Common myeloid progenitor, CD34-positive (primary cell): ENCODE data around the gene MGLL.

Experiments
- CTCF ChIA-PET: fragments of 350-600 bp; sonication (Branson Sonifier 250); formaldehyde crosslinking; loops from one replicate; lab custom pipeline; 2021; ENCODE audit warnings: antibody characterized with exemption; lab: Charles Lee
- POLR2A ChIA-PET: fragments of 350-600 bp; sonication (Branson Sonifier 250); formaldehyde crosslinking; loops from one replicate; lab custom pipeline; 2021; ENCODE audit warnings: antibody characterized with exemption; lab: Charles Lee
- DNase-seq, 3 donors: peaks; one replicate each; pipeline versions ENCODE4 v3.0.0 to v3.0.0-alpha.2; 2013
- H3K27ac ChIP-seq, 2 experiments: 1 replicate in 1 of 2; 2 replicates in 1 of 2; pipeline ENCODE4 v1.7.0; 2013; ENCODE audit warnings: inconsistent platforms in 2 of 2, low read length in 2 of 2, mild to moderate bottlenecking in 2 of 2, low read depth in 1 of 2, moderate library complexity in 1 of 2; ENCODE audit not compliant: severe bottlenecking in 2 of 2, insufficient read depth in 1 of 2, poor library complexity in 1 of 2
- H3K27me3 ChIP-seq, 5 experiments: replicated peaks in 2 of 5; 1 replicate in 3 of 5; 2 replicates in 2 of 5; pipeline versions ENCODE4 v1.6.1 to v1.7.0; 2013; ENCODE audit warnings: low read length in 4 of 5, mild to moderate bottlenecking in 2 of 5, moderate library complexity in 2 of 5, inconsistent platforms in 1 of 5; ENCODE audit not compliant: insufficient read depth in 5 of 5, control insufficient read depth in 4 of 5
- H3K36me3 ChIP-seq, 4 experiments: 1 replicate in 2 of 4; 2 replicates in 2 of 4; pipeline versions ENCODE4 v1.6.1 to v1.7.0; 2013; ENCODE audit warnings: low read length in 3 of 4, control low read depth in 1 of 4, mild to moderate bottlenecking in 1 of 4; ENCODE audit not compliant: control insufficient read depth in 4 of 4, insufficient read depth in 4 of 4
- H3K4me1 ChIP-seq, 4 experiments: 1 replicate in 3 of 4; 2 replicates in 1 of 4; pipeline versions ENCODE4 v1.6.1 to v1.7.1; 2013; ENCODE audit warnings: low read length in 3 of 4, mild to moderate bottlenecking in 3 of 4, control low read depth in 1 of 4, inconsistent platforms in 1 of 4, moderate library complexity in 1 of 4; ENCODE audit not compliant: control insufficient read depth in 4 of 4, insufficient read depth in 4 of 4; ENCODE audit errors: control extremely low read depth in 1 of 4
- H3K4me3 ChIP-seq, 7 experiments: 1 replicate in 4 of 7; 2 replicates in 3 of 7; pipeline versions ENCODE4 v1.5.1 to v1.7.0; 2013; ENCODE audit warnings: mild to moderate bottlenecking in 7 of 7, low read length in 6 of 7, moderate library complexity in 6 of 7, inconsistent platforms in 2 of 7, low read depth in 2 of 7, control low read depth in 1 of 7; ENCODE audit not compliant: insufficient read depth in 4 of 7, control insufficient read depth in 1 of 7; ENCODE audit errors: extremely low read depth in 1 of 7
- H3K9me3 ChIP-seq, 5 experiments: 1 replicate in 4 of 5; 2 replicates in 1 of 5; pipeline versions ENCODE4 v1.6.1 to v1.7.1; 2013; ENCODE audit warnings: low read length in 4 of 5, mild to moderate bottlenecking in 2 of 5, inconsistent platforms in 1 of 5, low read depth in 1 of 5, moderate library complexity in 1 of 5; ENCODE audit not compliant: control insufficient read depth in 4 of 5, insufficient read depth in 2 of 5; ENCODE audit errors: control extremely low read depth in 1 of 5
- WGBS: methylation state at CpG from one replicate; pipeline ENCODE4 v1.1.5; 2013; ENCODE audit not compliant: insufficient coverage; 5-methylcytosine and 5-hydroxymethylcytosine counted together

MGLL gene

GRCh38 chr3:127805026-127805753 is 17.1 kb downstream of the MGLL start:
- Histone ChIP-seq H3K27me3 (no peaks in the 10 kb centered on the region), H3K4me1 (peaks cover 10 to 61% (median 46%) of the 10 kb centered on the region in 4 experiments), H3K36me3 (peaks cover 4 to 37% (median 21%) of the 10 kb centered on the region in 4 experiments), H3K27ac (peak overlapping the region; percentile 43 to 75), H3K4me3 (no peak overlapping the region), H3K9me3 (no peaks in the 10 kb centered on the region)
- ChIA-PET CTCF (interaction anchor here (1.1 to 8.7 kb wide), 5 partner anchors 10 to 59 kb away, joined by 3 to 50 read pairs (median 9); partner anchors contain the start of gene MGLL), POLR2A (interaction anchor here (0.6 kb wide), 1 partner anchor 18 kb away, joined by 3 read pairs; no protein-coding TSS in a partner anchor)
- DNase-seq = no peak
- 69% methylated on average over 10 of the region's 10 CpGs for WGBS

- no peak for DNase-seq
- peak overlapping the region; percentile 17 to 75 for H3K27ac ChIP-seq
- no peaks in the 10 kb centered on the region for H3K27me3 ChIP-seq
- ChIA-PET CTCF (interaction anchor here (0.8 to 8.7 kb wide), 6 partner anchors 11 to 55 kb away, joined by 3 to 50 read pairs (median 9); partner anchors contain the start of gene MGLL), POLR2A (no interaction called here)
- WGBS = 96% methylated on average over 9 of the region's 9 CpGs
- peaks cover 17 to 72% (median 57%) of the 10 kb centered on the region in 4 experiments for H3K4me1 ChIP-seq
- peaks cover 4 to 35% (median 13%) of the 10 kb centered on the region in 4 experiments for H3K36me3 ChIP-seq
- no peaks in the 10 kb centered on the region for H3K9me3 ChIP-seq
- no peak overlapping the region for H3K4me3 ChIP-seq
Measured at GRCh38 chr3:127804141-127804540, 18.2 kb downstream of the MGLL start.

GRCh38 chr3:127803619-127804018 is 18.7 kb downstream of the MGLL start:
- H3K9me3 ChIP-seq = no peaks in the 10 kb centered on the region
- POLR2A ChIA-PET = no interaction called here
- H3K27me3 ChIP-seq = no peaks in the 10 kb centered on the region
- H3K27ac ChIP-seq = peak overlapping the region; percentile 37 to 38
- CTCF ChIA-PET = interaction anchor here (0.8 to 8.7 kb wide), 6 partner anchors 11 to 56 kb away, joined by 3 to 50 read pairs (median 8); partner anchors contain the start of gene MGLL
- no peak overlapping the region for H3K4me3 ChIP-seq
- peaks cover under 1 to 35% (median 11%) of the 10 kb centered on the region in 4 experiments for H3K36me3 ChIP-seq
- 80% methylated on average over 1 of the region's 4 CpGs for WGBS
- DNase-seq = no peak
- H3K4me1 ChIP-seq = peaks cover 17 to 77% (median 62%) of the 10 kb centered on the region in 4 experiments

GRCh38 chr3:127802606-127803005 is 19.7 kb downstream of the MGLL start:
- Histone ChIP-seq H3K27ac (peak overlapping the region; percentile 58 to 85), H3K36me3 (peaks cover 0 to 34% (median 16%) of the 10 kb centered on the region in 4 experiments), H3K4me1 (peaks cover 17 to 84% (median 65%) of the 10 kb centered on the region in 4 experiments), H3K27me3 (no peaks in the 10 kb centered on the region), H3K9me3 (no peaks in the 10 kb centered on the region), H3K4me3 (no peak overlapping the region)
- ChIA-PET CTCF (interaction anchor here (0.6 to 8.7 kb wide), 7 partner anchors 8 to 62 kb away, joined by 3 to 50 read pairs (median 6); partner anchors contain the start of gene MGLL), POLR2A (interaction anchor here (0.6 kb wide), 1 partner anchor 1999 kb away, joined by 5 read pairs; no protein-coding TSS in a partner anchor)
- WGBS = 95% methylated on average over 6 of the region's 6 CpGs
- DNase-seq = no peak

- POLR2A ChIA-PET = interaction anchor here (0.8 to 1.0 kb wide), 2 partner anchors 12 to 21 kb away, joined by 3 to 4 read pairs; no protein-coding TSS in a partner anchor
- WGBS = 93% methylated on average over 3 of the region's 3 CpGs
- no peak overlapping the region for H3K4me3 ChIP-seq
- H3K27me3 ChIP-seq = no peaks in the 10 kb centered on the region
- H3K4me1 ChIP-seq = peaks cover 17 to 83% (median 66%) of the 10 kb centered on the region in 4 experiments
- H3K9me3 ChIP-seq = no peaks in the 10 kb centered on the region
- peaks cover 0 to 39% (median 20%) of the 10 kb centered on the region in 4 experiments for H3K36me3 ChIP-seq
- peak in 2 of 3 donors; percentile 48 to 65 for DNase-seq
- H3K27ac ChIP-seq = peak overlapping the region; percentile 58 to 85
- CTCF ChIA-PET = interaction anchor here (0.7 to 8.7 kb wide), 6 partner anchors 9 to 40 kb away, joined by 3 to 50 read pairs (median 5); partner anchors contain the start of gene MGLL
Measured at GRCh38 chr3:127801731-127802313, 20.5 kb downstream of the MGLL start.

- Histone ChIP-seq H3K27me3 (no peaks in the 10 kb centered on the region), H3K4me3 (peak overlapping the region in 1 of 7 experiments; percentile 41), H3K9me3 (no peaks in the 10 kb centered on the region), H3K4me1 (peaks cover 17 to 81% (median 69%) of the 10 kb centered on the region in 4 experiments), H3K27ac (peak overlapping the region; percentile 89 to 90), H3K36me3 (peaks cover 0 to 43% (median 25%) of the 10 kb centered on the region in 4 experiments)
- WGBS = no CpG with 5 or more reads among the region's 2 CpGs
- ChIA-PET CTCF (interaction anchor here (0.7 to 2.5 kb wide), 4 partner anchors 10 to 44 kb away, joined by 3 to 11 read pairs (median 10); partner anchors contain the start of gene MGLL), POLR2A (interaction anchor here (0.8 to 1.4 kb wide), 7 partner anchors 11 to 64 kb away, joined by 3 to 4 read pairs (median 3); partner anchors contain the start of gene MGLL)
- peak; percentile 83 to 98 (median 96) for DNase-seq
Measured at GRCh38 chr3:127800508-127800907, 21.8 kb downstream of the MGLL start.
